Progenitor cell of endocrine pancreas (in vitro differentiated cells): Measurements from ENCODE around the gene PPME1. TPM values are rescaled to one million over a fixed set of nuclear protein-coding genes. Genes with fewer than 3 reads are reported as not detected.

Source experiments
- DNase-seq: peaks from one replicate; pipeline ENCODE4 v3.0.0; 2021; ENCODE audit warnings: low spot score; ENCODE audit not compliant: unreplicated experiment
- H3K27ac Mint-ChIP-seq: 2 replicates; pipeline ENCODE4 v1.8.0; 2021; ENCODE audit warnings: mild to moderate bottlenecking, moderate library complexity, mixed read lengths
- H3K27me3 Mint-ChIP-seq: 2 replicates; pipeline ENCODE4 v1.8.0; 2021; ENCODE audit warnings: mixed read lengths
- H3K36me3 Mint-ChIP-seq: 2 replicates; pipeline ENCODE4 v1.8.0; 2022; ENCODE audit warnings: mixed read lengths; ENCODE audit not compliant: insufficient read depth
- H3K4me1 Mint-ChIP-seq: 2 replicates; pipeline ENCODE4 v1.8.0; 2021; ENCODE audit warnings: low read depth, mixed read lengths
- H3K4me3 Mint-ChIP-seq: 2 replicates; pipeline ENCODE4 v1.8.0; 2021; ENCODE audit warnings: low read depth, mild to moderate bottlenecking, moderate library complexity, mixed read lengths
- H3K9me3 Mint-ChIP-seq: 2 replicates; pipeline ENCODE4 v1.8.0; 2021; ENCODE audit warnings: low read depth, mixed read lengths
- CTCF ChIP-seq: fragments of 200-600 bp; sonication (generic); IDR thresholded peaks from one replicate; pipeline ENCODE4 v1.5.0; 2021; ENCODE audit warnings: antibody characterized with exemption, mild to moderate bottlenecking; ENCODE audit not compliant: unreplicated experiment
- total RNA-seq: library from RNA; stranded (reverse); gene quantifications from 2 replicates; pipeline ENCODE4 v1.2.1, GENCODE V29; 2021

Gene PPME1
- total RNA-seq, 1 donor from 2014 or later, result 45.9 TPM

GRCh38 chr11:74195828-74196227 is 24.7 kb downstream of the PPME1 start:
- no peak overlapping the region for H3K4me3 Mint-ChIP-seq
- H3K36me3 Mint-ChIP-seq, result peaks cover 15% of the 10 kb centered on the region
- no peak overlapping the region for H3K27ac Mint-ChIP-seq
- no peak for TF ChIP-seq CTCF
- no peaks in the 10 kb centered on the region for H3K4me1 Mint-ChIP-seq
- H3K9me3 Mint-ChIP-seq, result peaks cover 11% of the 10 kb centered on the region
- no peaks in the 10 kb centered on the region for H3K27me3 Mint-ChIP-seq
- DNase-seq, result no peak

- Mint-ChIP-seq H3K27me3 (no peaks in the 10 kb centered on the region), H3K4me1 (no peaks in the 10 kb centered on the region), H3K4me3 (no peak overlapping the region), H3K36me3 (peaks cover 13% of the 10 kb centered on the region), H3K9me3 (peaks cover 11% of the 10 kb centered on the region), H3K27ac (no peak overlapping the region)
- DNase-seq, result no peak
- no peak for TF ChIP-seq CTCF
These were observed 25.8 kb downstream of the PPME1 start for GRCh38 chr11:74196781-74197486.

GRCh38 chr11:74203966-74204365 is 32.9 kb downstream of the PPME1 start:
- no peak for DNase-seq
- no peaks in the 10 kb centered on the region for H3K4me1 Mint-ChIP-seq
- no peak for TF ChIP-seq CTCF
- no peak overlapping the region for H3K27ac Mint-ChIP-seq
- H3K36me3 Mint-ChIP-seq, result peaks cover 13% of the 10 kb centered on the region
- H3K9me3 Mint-ChIP-seq, result no peaks in the 10 kb centered on the region
- no peak overlapping the region for H3K4me3 Mint-ChIP-seq
- no peaks in the 10 kb centered on the region for H3K27me3 Mint-ChIP-seq

GRCh38 chr11:74204701-74205100 is 33.6 kb downstream of the PPME1 start:
- Mint-ChIP-seq H3K4me1 (no peaks in the 10 kb centered on the region), H3K4me3 (no peak overlapping the region), H3K27me3 (no peaks in the 10 kb centered on the region), H3K27ac (no peak overlapping the region), H3K36me3 (peaks cover 13% of the 10 kb centered on the region), H3K9me3 (no peaks in the 10 kb centered on the region)
- TF ChIP-seq CTCF, result no peak
- DNase-seq, result no peak

- Mint-ChIP-seq H3K27me3 (no peaks in the 10 kb centered on the region), H3K9me3 (no peaks in the 10 kb centered on the region), H3K27ac (no peak overlapping the region), H3K4me3 (no peak overlapping the region), H3K4me1 (no peaks in the 10 kb centered on the region), H3K36me3 (peaks cover 15% of the 10 kb centered on the region)
- TF ChIP-seq CTCF, result no peak
- no peak for DNase-seq
These were observed 34.1 kb downstream of the PPME1 start for GRCh38 chr11:74205181-74205580.
